Endodermal cell (in vitro differentiated cells): ENCODE data around the gene GCNT4. TPM values are rescaled to one million over a fixed set of nuclear protein-coding genes. Genes with fewer than 3 reads are reported as not detected.

ENCODE experiments used
- DNase-seq: peaks from one replicate; pipeline ENCODE4 v3.0.0-alpha.2; 2017
- H3K27ac ChIP-seq: 2 replicates; pipeline ENCODE4 v1.5.1; 2013; ENCODE audit warnings: mild to moderate bottlenecking, low read depth, low read length, moderate library complexity
- H3K27me3 ChIP-seq: 2 replicates; pipeline ENCODE4 v1.6.1; 2013; ENCODE audit warnings: mild to moderate bottlenecking, low read length, moderate library complexity; ENCODE audit not compliant: insufficient read depth, control insufficient read depth, poor library complexity, severe bottlenecking
- H3K36me3 ChIP-seq: 2 replicates; pipeline ENCODE4 v1.7.0; 2013; ENCODE audit warnings: mild to moderate bottlenecking, low read length, moderate library complexity; ENCODE audit not compliant: control insufficient read depth, insufficient read depth
- H3K4me1 ChIP-seq: one replicate; pipeline ENCODE4 v1.7.0; 2013; ENCODE audit warnings: low read length; ENCODE audit not compliant: control insufficient read depth, insufficient read depth
- H3K4me3 ChIP-seq: 2 replicates; pipeline ENCODE4 v1.5.1; 2013; ENCODE audit warnings: mild to moderate bottlenecking, low read length, moderate library complexity
- H3K9ac ChIP-seq: 2 replicates; pipeline ENCODE4 v1.6.1; 2013; ENCODE audit warnings: mild to moderate bottlenecking, low read length, moderate library complexity; ENCODE audit not compliant: poor library complexity, severe bottlenecking; ENCODE audit errors: extremely low read depth
- H3K9me3 ChIP-seq: 2 replicates; pipeline ENCODE4 v1.6.1; 2013; ENCODE audit warnings: mild to moderate bottlenecking, low read length, moderate library complexity; ENCODE audit not compliant: control insufficient read depth
- H3K27ac Mint-ChIP-seq: 2 replicates; pipeline ENCODE4 v1.8.0; 2020; ENCODE audit warnings: mixed read lengths
- H3K27me3 Mint-ChIP-seq: 2 replicates; pipeline ENCODE4 v1.8.0; 2021; ENCODE audit warnings: mild to moderate bottlenecking, mixed read lengths; ENCODE audit not compliant: insufficient read depth
- H3K36me3 Mint-ChIP-seq: 2 replicates; pipeline ENCODE4 v1.8.0; 2020; ENCODE audit warnings: low read depth, mixed read lengths
- H3K4me1 Mint-ChIP-seq: 2 replicates; pipeline ENCODE4 v1.8.0; 2020; ENCODE audit warnings: mixed read lengths
- H3K4me3 Mint-ChIP-seq: 2 replicates; pipeline ENCODE4 v1.8.0; 2020; ENCODE audit warnings: mild to moderate bottlenecking, moderate library complexity, mixed read lengths
- H3K9me3 Mint-ChIP-seq: 2 replicates; pipeline ENCODE4 v1.8.0; 2020; ENCODE audit warnings: mild to moderate bottlenecking, mixed read lengths
- WGBS, 2 experiments: methylation state at CpG; one replicate each; pipeline versions ENCODE4 v1.1.5 to v1.1.7; 2013; ENCODE audit warnings: missing lambda C conversion rate in 2 of 2, mixed read lengths in 1 of 2; ENCODE audit not compliant: insufficient coverage in 1 of 2, insufficient read length in 1 of 2; 5-methylcytosine and 5-hydroxymethylcytosine counted together
- total RNA-seq, 2 donors: library from RNA; stranded (reverse); fragmentation: NEBNext Ultra II Directional in 1 of 2; extraction: Animal tissue kit (Norgen Biotek cat#: 25700) in 1 of 2; gene quantifications; 2 replicates in 1 of 2; 3 replicates in 1 of 2; pipeline ENCODE4 v1.2.1, GENCODE V29; 2021
- TF ChIP-seq, protein P1 (sequence below): fragments of 200-600 bp; sonication (generic); conservative IDR thresholded peaks from 2 replicates; pipeline ENCODE4 v1.5.0; 2021; ENCODE audit warnings: antibody characterized with exemption, mild to moderate bottlenecking

GCNT4 gene
- total RNA-seq, 2 donors from 2014 or later = 2.5 to 4.2 TPM

GRCh38 chr5:75005561-75005960, 46.8 kb downstream of the GCNT4 start:
- Mint-ChIP-seq H3K36me3 (no peaks in the 10 kb centered on the region), H3K27me3 (no peaks in the 10 kb centered on the region), H3K9me3 (peaks cover 17% of the 10 kb centered on the region), H3K27ac (no peak overlapping the region), H3K4me3 (no peak overlapping the region), H3K4me1 (no peaks in the 10 kb centered on the region)
- Histone ChIP-seq H3K9ac (no peak overlapping the region), H3K27ac (no peak overlapping the region), H3K4me3 (no peak overlapping the region), H3K27me3 (no peaks in the 10 kb centered on the region), H3K9me3 (peaks cover 25% of the 10 kb centered on the region), H3K4me1 (no peaks in the 10 kb centered on the region), H3K36me3 (no peaks in the 10 kb centered on the region)
- DNase-seq = no peak
- 50% methylated on average over 1 of the region's 1 CpG; no CpG with 5 or more reads in 1 of the 2 experiments for WGBS, 2 experiments
- TF ChIP-seq, protein P1, sequence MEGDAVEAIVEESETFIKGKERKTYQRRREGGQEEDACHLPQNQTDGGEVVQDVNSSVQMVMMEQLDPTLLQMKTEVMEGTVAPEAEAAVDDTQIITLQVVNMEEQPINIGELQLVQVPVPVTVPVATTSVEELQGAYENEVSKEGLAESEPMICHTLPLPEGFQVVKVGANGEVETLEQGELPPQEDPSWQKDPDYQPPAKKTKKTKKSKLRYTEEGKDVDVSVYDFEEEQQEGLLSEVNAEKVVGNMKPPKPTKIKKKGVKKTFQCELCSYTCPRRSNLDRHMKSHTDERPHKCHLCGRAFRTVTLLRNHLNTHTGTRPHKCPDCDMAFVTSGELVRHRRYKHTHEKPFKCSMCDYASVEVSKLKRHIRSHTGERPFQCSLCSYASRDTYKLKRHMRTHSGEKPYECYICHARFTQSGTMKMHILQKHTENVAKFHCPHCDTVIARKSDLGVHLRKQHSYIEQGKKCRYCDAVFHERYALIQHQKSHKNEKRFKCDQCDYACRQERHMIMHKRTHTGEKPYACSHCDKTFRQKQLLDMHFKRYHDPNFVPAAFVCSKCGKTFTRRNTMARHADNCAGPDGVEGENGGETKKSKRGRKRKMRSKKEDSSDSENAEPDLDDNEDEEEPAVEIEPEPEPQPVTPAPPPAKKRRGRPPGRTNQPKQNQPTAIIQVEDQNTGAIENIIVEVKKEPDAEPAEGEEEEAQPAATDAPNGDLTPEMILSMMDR = no peak

Other genes starting within 250 kb of the GCNT4 start
- gene FAM169A, start 186.2 kb downstream of the GCNT4 start, total RNA-seq = 10 to 100 TPM; 49.8 to 50.5 TPM
- gene ANKRD31, start 184.3 kb upstream of the GCNT4 start, total RNA-seq = under 1 TPM; 0.13 to 0.29 TPM